Cardiac muscle cell (in vitro differentiated cells and primary cell): ENCODE results near the gene VPS13C. TPM values are rescaled to one million over a fixed set of nuclear protein-coding genes. Genes with fewer than 3 reads are reported as not detected.

Experiments used
- DNase-seq, 2 donors: peaks; one replicate each; pipeline versions ENCODE4 v3.0.0 to v3.0.0-alpha.2; 2010 to 2017; ENCODE audit warnings: low read depth in 1 of 2, low spot score in 1 of 2
- H3K27ac ChIP-seq: fragments of 200-600 bp; sonication (generic); 2 replicates; pipeline ENCODE4 v1.5.1; 2016
- H3K27me3 ChIP-seq: fragments of 200-600 bp; sonication (generic); 2 replicates; pipeline ENCODE4 v1.6.0; 2016; ENCODE audit warnings: control low read depth
- H3K36me3 ChIP-seq: fragments of 200-600 bp; sonication (generic); 2 replicates; pipeline ENCODE4 v1.5.1; 2016; ENCODE audit warnings: control low read depth
- H3K4me1 ChIP-seq: fragments of 200-600 bp; sonication (generic); 2 replicates; pipeline ENCODE4 v1.8.1; 2017; ENCODE audit warnings: low read depth, mild to moderate bottlenecking, mixed run types
- H3K4me3 ChIP-seq: fragments of 200-600 bp; sonication (generic); 2 replicates; pipeline ENCODE4 v1.5.1; 2016; ENCODE audit warnings: mild to moderate bottlenecking
- H3K9me3 ChIP-seq: fragments of 200-600 bp; sonication (generic); 2 replicates; pipeline ENCODE4 v1.5.1; 2017; ENCODE audit warnings: low read depth, mild to moderate bottlenecking, control low read depth
- polyA plus RNA-seq: library from polyadenylated mRNA; unstranded; fragments of >200 nt; fragmentation: Nextera tagmentation; extraction: Ambion mirVana; gene quantifications from 2 replicates; pipeline ENCODE4 v1.2.1, GENCODE V29; 2016
- total RNA-seq: library from RNA; depleted of rRNA; stranded (reverse); fragments of >200 nt; gene quantifications from 2 replicates; pipeline ENCODE4 v1.2.3, GENCODE V29; 2016
- TF ChIP-seq, protein P1 (sequence below): IDR thresholded peaks from 2 replicates; pipeline ENCODE4 v1.5.1; 2012; ENCODE audit warnings: low read depth, mild to moderate bottlenecking, low read length

VPS13C gene
- total and polyA plus RNA-seq, 2 experiments from 2014 or later, result 4.5 to 31.8 TPM

DNA sequence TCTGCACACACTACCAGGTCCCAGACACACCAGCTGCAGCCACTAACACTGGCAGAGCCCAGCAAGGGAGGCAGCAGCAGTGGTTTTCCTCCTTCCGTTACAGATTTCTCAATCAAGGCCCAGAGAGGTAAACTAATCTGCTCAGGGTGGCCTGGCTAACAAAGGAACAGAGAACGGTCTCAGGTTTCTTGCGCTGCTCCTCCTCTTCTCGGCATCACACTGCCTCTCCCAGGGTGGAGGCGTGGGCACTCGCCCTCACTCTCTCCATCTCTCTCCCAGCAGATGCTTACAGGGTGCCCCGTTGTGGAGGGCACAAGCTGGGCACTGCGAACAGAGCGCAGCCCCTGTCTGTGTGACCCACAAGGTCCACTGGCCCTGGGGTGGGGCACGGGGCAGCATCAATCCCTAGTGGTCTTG is 228.7 kb downstream of the VPS13C start:
- no peak overlapping the region for H3K4me3 ChIP-seq

DNA sequence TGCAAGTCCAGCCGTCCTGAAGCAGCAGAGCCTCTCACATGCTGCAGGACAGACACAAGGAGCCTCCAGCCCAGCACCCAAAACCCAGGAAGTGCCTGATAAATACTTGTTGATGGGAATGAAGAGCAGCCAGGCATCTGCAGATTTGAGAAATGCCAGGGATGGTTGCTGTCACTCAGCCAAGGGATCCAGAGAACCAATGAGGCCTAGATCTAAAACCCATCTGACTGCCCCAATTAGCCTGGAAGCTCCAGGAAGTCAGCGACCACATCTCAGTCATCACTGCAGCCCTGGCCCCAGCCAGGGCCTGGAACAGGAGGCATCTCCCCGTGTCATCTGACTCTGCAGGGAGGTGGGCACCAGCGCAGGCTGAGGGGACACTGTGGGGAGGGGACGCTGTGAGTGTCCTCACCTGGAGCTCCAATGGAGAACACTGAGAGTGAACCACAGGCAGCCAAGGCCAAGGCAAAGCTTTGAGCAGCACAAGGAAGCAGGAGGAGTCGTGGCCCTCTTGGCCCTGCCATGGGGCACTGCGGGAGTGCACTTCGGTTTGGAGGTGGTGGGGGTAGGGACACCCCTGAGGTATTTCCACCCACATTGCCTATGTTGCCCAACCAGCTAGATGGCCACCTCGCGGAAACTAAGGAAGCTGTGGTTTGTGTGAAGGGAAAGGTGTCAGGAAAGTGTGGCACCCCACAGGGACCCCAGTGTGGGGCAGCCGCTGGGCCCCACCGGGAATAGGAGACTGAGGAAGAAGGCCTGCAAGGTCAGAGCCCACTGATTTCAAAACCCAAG is 229.5 kb downstream of the VPS13C start:
- no peak overlapping the region for H3K4me3 ChIP-seq
- no peaks in the 10 kb centered on the region for H3K36me3 ChIP-seq
- H3K4me1 ChIP-seq, result no peaks in the 10 kb centered on the region
- H3K9me3 ChIP-seq, result no peaks in the 10 kb centered on the region
- TF ChIP-seq, protein P1, sequence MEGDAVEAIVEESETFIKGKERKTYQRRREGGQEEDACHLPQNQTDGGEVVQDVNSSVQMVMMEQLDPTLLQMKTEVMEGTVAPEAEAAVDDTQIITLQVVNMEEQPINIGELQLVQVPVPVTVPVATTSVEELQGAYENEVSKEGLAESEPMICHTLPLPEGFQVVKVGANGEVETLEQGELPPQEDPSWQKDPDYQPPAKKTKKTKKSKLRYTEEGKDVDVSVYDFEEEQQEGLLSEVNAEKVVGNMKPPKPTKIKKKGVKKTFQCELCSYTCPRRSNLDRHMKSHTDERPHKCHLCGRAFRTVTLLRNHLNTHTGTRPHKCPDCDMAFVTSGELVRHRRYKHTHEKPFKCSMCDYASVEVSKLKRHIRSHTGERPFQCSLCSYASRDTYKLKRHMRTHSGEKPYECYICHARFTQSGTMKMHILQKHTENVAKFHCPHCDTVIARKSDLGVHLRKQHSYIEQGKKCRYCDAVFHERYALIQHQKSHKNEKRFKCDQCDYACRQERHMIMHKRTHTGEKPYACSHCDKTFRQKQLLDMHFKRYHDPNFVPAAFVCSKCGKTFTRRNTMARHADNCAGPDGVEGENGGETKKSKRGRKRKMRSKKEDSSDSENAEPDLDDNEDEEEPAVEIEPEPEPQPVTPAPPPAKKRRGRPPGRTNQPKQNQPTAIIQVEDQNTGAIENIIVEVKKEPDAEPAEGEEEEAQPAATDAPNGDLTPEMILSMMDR, result no peak
- H3K27me3 ChIP-seq, result peaks cover 29% of the 10 kb centered on the region
- DNase-seq, result no peak
- H3K27ac ChIP-seq, result no peak overlapping the region

More for the DNA sequence above, 228.7 kb downstream of the VPS13C start:
- DNase-seq, result no peak
- no peaks in the 10 kb centered on the region for H3K4me1 ChIP-seq
- H3K9me3 ChIP-seq, result no peaks in the 10 kb centered on the region
- H3K27me3 ChIP-seq, result peaks cover 29% of the 10 kb centered on the region
- TF ChIP-seq, protein P1, result no peak
- no peaks in the 10 kb centered on the region for H3K36me3 ChIP-seq
- no peak overlapping the region for H3K27ac ChIP-seq

DNA sequence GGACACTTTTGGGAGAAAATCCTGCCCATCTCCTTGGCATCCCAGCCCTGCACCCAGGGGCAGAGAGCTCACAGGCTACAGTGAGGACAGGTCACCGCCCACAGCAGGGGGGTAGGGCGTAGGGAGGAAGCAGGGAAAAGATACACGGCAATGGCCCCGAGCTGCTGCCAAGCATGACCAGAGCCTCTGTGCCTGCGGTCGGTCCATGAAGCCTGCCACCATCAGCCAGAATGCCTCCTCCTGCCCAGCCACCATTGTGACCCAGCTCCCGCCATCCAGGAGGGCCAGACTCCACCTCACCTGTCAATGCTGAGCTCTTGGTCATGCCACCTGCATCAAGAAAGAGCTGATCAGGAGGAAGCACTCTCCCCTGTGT is 230.7 kb downstream of the VPS13C start:
- Histone ChIP-seq H3K4me3 (no peak overlapping the region), H3K27me3 (peaks cover 23% of the 10 kb centered on the region), H3K4me1 (no peaks in the 10 kb centered on the region), H3K36me3 (no peaks in the 10 kb centered on the region), H3K9me3 (no peaks in the 10 kb centered on the region), H3K27ac (no peak overlapping the region)
- TF ChIP-seq, protein P1, result no peak
- no peak for DNase-seq

DNA sequence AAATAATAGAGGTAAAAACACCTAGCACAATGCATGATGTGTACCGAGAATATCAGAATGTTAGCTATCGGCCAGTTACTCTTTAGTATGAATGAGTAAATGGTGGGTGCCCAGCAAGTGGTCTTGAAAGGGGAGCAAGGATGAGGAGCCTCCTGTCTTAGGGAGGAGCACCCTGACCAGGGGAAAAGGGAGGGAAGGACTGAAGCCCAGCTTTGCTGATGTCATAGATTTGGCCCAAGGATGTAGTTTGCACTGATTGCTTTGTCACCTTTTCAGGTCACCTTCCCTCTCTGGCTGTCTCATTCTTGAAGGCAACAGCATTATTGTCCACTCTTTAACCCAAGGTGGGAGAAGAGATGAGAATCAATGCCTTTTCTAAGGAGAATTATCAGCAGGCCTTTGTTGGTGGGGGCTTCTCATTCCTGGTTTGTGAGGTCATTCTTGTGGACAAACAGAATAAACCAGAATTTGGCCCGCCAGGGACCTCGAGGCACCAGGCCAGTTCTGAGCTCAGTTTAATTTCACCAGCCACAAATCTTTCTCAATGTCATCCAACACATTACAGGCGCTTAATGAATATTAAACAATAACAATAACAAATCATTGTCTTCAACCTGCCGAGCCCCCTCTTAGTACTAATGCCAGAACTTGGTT is 231.3 kb downstream of the VPS13C start:
- peaks cover 20% of the 10 kb centered on the region for H3K27me3 ChIP-seq
- H3K27ac ChIP-seq, result no peak overlapping the region
- no peaks in the 10 kb centered on the region for H3K9me3 ChIP-seq
- H3K4me3 ChIP-seq, result no peak overlapping the region
- DNase-seq, result no peak
- TF ChIP-seq, protein P1, result no peak
- H3K4me1 ChIP-seq, result no peaks in the 10 kb centered on the region
- H3K36me3 ChIP-seq, result no peaks in the 10 kb centered on the region

DNA sequence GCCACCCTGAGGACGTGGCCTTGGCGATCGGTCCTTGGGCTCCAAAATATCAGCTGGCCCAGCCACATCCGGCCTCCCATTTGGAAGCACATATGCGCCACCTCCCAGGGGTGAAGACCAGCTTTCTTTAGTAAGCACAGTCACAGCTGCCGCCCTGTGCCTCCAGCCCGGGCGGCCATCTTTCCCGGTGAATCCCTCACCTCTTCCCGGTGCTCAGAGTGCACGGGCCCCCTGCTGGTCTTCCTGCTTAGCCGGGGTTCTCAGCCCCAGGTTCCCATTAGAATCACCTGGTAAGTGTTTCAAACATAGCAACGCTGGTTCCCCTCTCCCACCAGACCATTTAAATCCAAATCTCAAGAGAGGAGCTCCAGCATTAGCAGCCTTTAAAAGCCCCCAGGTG is 232.2 kb downstream of the VPS13C start:
- no peaks in the 10 kb centered on the region for H3K9me3 ChIP-seq
- DNase-seq, result no peak
- H3K4me3 ChIP-seq, result no peak overlapping the region
- H3K36me3 ChIP-seq, result no peaks in the 10 kb centered on the region
- H3K27me3 ChIP-seq, result peaks cover 15% of the 10 kb centered on the region
- H3K4me1 ChIP-seq, result no peaks in the 10 kb centered on the region
- TF ChIP-seq, protein P1, result no peak
- no peak overlapping the region for H3K27ac ChIP-seq
